Mesothelial cell of epicardium (in vitro differentiated cells): ENCODE measurements around the gene PEX5L. TPM values are rescaled to one million over a fixed set of nuclear protein-coding genes. Genes with fewer than 3 reads are reported as not detected.
A peak's percentile ranks its signal among the peaks of the same experiment; 100 is the strongest.

ENCODE experiments used
- DNase-seq, 2 experiments: peaks; one replicate each; pipeline ENCODE4 v3.0.0; 2021; ENCODE audit warnings: low spot score in 2 of 2; ENCODE audit not compliant: unreplicated experiment in 2 of 2
- H3K27ac Mint-ChIP-seq: 2 replicates; pipeline ENCODE4 v1.8.0; 2021; ENCODE audit warnings: mixed read lengths
- H3K27me3 Mint-ChIP-seq: 2 replicates; pipeline ENCODE4 v1.8.0; 2021; ENCODE audit warnings: low read depth, mixed read lengths
- H3K36me3 Mint-ChIP-seq: 2 replicates; pipeline ENCODE4 v1.8.0; 2021; ENCODE audit warnings: mixed read lengths
- H3K4me1 Mint-ChIP-seq: 2 replicates; pipeline ENCODE4 v1.8.0; 2021; ENCODE audit warnings: mixed read lengths
- H3K4me3 Mint-ChIP-seq: 2 replicates; pipeline ENCODE4 v1.8.0; 2021; ENCODE audit warnings: mild to moderate bottlenecking, moderate library complexity, mixed read lengths
- H3K9me3 Mint-ChIP-seq: 2 replicates; pipeline ENCODE4 v1.8.0; 2021; ENCODE audit warnings: mixed read lengths
- CTCF ChIP-seq: fragments of 200-600 bp; sonication (generic); IDR thresholded peaks from one replicate; pipeline ENCODE4 v1.5.0; 2021; ENCODE audit warnings: antibody characterized with exemption; ENCODE audit not compliant: unreplicated experiment
- total RNA-seq: library from RNA; stranded (reverse); gene quantifications from 3 replicates; pipeline ENCODE4 v1.2.1, GENCODE V29; 2021

Gene PEX5L
- total RNA-seq, 1 donor from 2014 or later = 0.04 TPM

GRCh38 chr3:179811321-179812095 lies 225.2 kb downstream of the PEX5L start:
- H3K27ac Mint-ChIP-seq = peak overlapping the region; percentile 62
- peaks cover 4% of the 10 kb centered on the region for H3K27me3 Mint-ChIP-seq
- DNase-seq = no peak
- H3K4me1 Mint-ChIP-seq = peaks cover 7% of the 10 kb centered on the region
- no peaks in the 10 kb centered on the region for H3K9me3 Mint-ChIP-seq
- no peak overlapping the region for H3K4me3 Mint-ChIP-seq
- H3K36me3 Mint-ChIP-seq = no peaks in the 10 kb centered on the region
- TF ChIP-seq CTCF = peak; percentile 25

GRCh38 chr3:179809639-179810038 lies 227.1 kb downstream of the PEX5L start:
- Mint-ChIP-seq H3K9me3 (no peaks in the 10 kb centered on the region), H3K4me3 (no peak overlapping the region), H3K27ac (no peak overlapping the region), H3K27me3 (peaks cover 4% of the 10 kb centered on the region), H3K4me1 (peaks cover 7% of the 10 kb centered on the region), H3K36me3 (no peaks in the 10 kb centered on the region)
- TF ChIP-seq CTCF = no peak
- DNase-seq = no peak

GRCh38 chr3:179807588-179807987 lies 229.1 kb downstream of the PEX5L start:
- no peak overlapping the region for H3K27ac Mint-ChIP-seq
- no peak overlapping the region for H3K4me3 Mint-ChIP-seq
- no peaks in the 10 kb centered on the region for H3K9me3 Mint-ChIP-seq
- H3K36me3 Mint-ChIP-seq = no peaks in the 10 kb centered on the region
- peaks cover 2% of the 10 kb centered on the region for H3K27me3 Mint-ChIP-seq
- no peak for TF ChIP-seq CTCF
- DNase-seq = no peak
- H3K4me1 Mint-ChIP-seq = peaks cover 7% of the 10 kb centered on the region

- no peaks in the 10 kb centered on the region for H3K9me3 Mint-ChIP-seq
- H3K27me3 Mint-ChIP-seq = no peaks in the 10 kb centered on the region
- H3K4me3 Mint-ChIP-seq = no peak overlapping the region
- H3K27ac Mint-ChIP-seq = no peak overlapping the region
- peaks cover under 1% of the 10 kb centered on the region for H3K4me1 Mint-ChIP-seq
- no peak for TF ChIP-seq CTCF
- DNase-seq = no peak
- H3K36me3 Mint-ChIP-seq = no peaks in the 10 kb centered on the region
These were observed 230.6 kb downstream of the PEX5L start for GRCh38 chr3:179806177-179806576.

- H3K27me3 Mint-ChIP-seq = peaks cover 1% of the 10 kb centered on the region
- TF ChIP-seq CTCF = no peak
- DNase-seq = no peak
- H3K4me1 Mint-ChIP-seq = no peaks in the 10 kb centered on the region
- no peak overlapping the region for H3K4me3 Mint-ChIP-seq
- no peaks in the 10 kb centered on the region for H3K9me3 Mint-ChIP-seq
- no peak overlapping the region for H3K27ac Mint-ChIP-seq
- no peaks in the 10 kb centered on the region for H3K36me3 Mint-ChIP-seq
These were observed 234.9 kb downstream of the PEX5L start for GRCh38 chr3:179801856-179802255.
